Measurements from ENCODE around the gene TFF3. TPM values are rescaled to one million over a fixed set of nuclear protein-coding genes. Genes with fewer than 3 reads are reported as not detected.

TFF3 gene
- total and polyA plus RNA-seq, 2 experiments from 2014 or later = 1.2 to 3.3 TPM

GRCh38 chr21:42281181-42281680 is 34.0 kb downstream of the TFF3 start:
- Histone ChIP-seq H3K4me1 (ENCODE audit: insufficient read depth) (no peaks in the 10 kb centered on the region), H3F3A (replicated peaks; ENCODE audit: low read depth) (no peaks in the 10 kb centered on the region), H3K27ac (ENCODE audit: low read depth) (no peak overlapping the region), H4K20me1 (replicated peaks; ENCODE audit: insufficient read depth) (no peaks in the 10 kb centered on the region), H3K9me2 (ENCODE audit: insufficient read depth) (no peaks in the 10 kb centered on the region), H3K79me2 (replicated peaks; ENCODE audit: insufficient read depth) (no peaks in the 10 kb centered on the region), H2AFZ (no peak overlapping the region), H3K4me3 (no peak overlapping the region), H3K4me2 (no peak overlapping the region), H3K36me3 (ENCODE audit: insufficient read depth) (no peaks in the 10 kb centered on the region), H3K27me3 (ENCODE audit: insufficient read depth) (no peaks in the 10 kb centered on the region)
- H3K4me1 Mint-ChIP-seq = no peaks in the 10 kb centered on the region; the same call in 2 of the 3 replicates
- peaks cover 12% of the 10 kb centered on the region for H3K27me3 Mint-ChIP-seq (ENCODE audit: insufficient read depth, low read depth, poor library complexity)
- DNase-seq (ENCODE audit: low spot score) (no peak), ATAC-seq (no peak)
- no peaks in the 10 kb centered on the region for H3K9me3 Mint-ChIP-seq
- TF ChIP-seq ETS1 (IDR thresholded peaks at IDR 0.05) (no peak), NANOG (IDR thresholded peaks at IDR 0.05; ENCODE audit: borderline replicate concordance) (no peak), CTCF (conservative IDR thresholded peaks at IDR 0.05; ENCODE audit: low read depth in 2 of 2) (no peak), REST (IDR thresholded peaks at IDR 0.05; ENCODE audit: unreplicated experiment) (no peak), CREB1 (CRISPR knock-in tag; IDR thresholded peaks at IDR 0.05; ENCODE audit: low read depth) (no peak), POLR2AphosphoS5 (IDR thresholded peaks at IDR 0.05; ENCODE audit: low read depth) (no peak), JUNB (IDR thresholded peaks at IDR 0.05; ENCODE audit: unreplicated experiment) (no peak), EZH2phosphoT487 (IDR thresholded peaks at IDR 0.05; ENCODE audit: unreplicated experiment) (no peak)
- no peak overlapping the region for H3K4me3 Mint-ChIP-seq
- no peak overlapping the region for H3K27ac Mint-ChIP-seq
- peaks cover 2% of the 10 kb centered on the region; the same call in 1 of the 3 replicates for H3K36me3 Mint-ChIP-seq (ENCODE audit: low read depth)

Data from GM23338 (cell line).